Stimulated activated CD4-positive, alpha-beta T cell treated with anti-CD3 and anti-CD28 coated beads, Interleukin-2, amount 100 ng/mL, for 24 hours (primary cell): Measurements from ENCODE around the gene NEUROG1.

ENCODE experiments used
- DNase-seq, 2 donors: peaks; one replicate each; pipeline ENCODE4 v3.0.0-alpha.2; 2020

The NEUROG1 gene

GRCh38 chr5:135561266-135561665, 25.5 kb upstream of the NEUROG1 start:
- DNase-seq = no peak

- peak; percentile 68 to 86 for DNase-seq
Observed at GRCh38 chr5:135560858-135561257, 25.1 kb upstream of the NEUROG1 start.

DNA sequence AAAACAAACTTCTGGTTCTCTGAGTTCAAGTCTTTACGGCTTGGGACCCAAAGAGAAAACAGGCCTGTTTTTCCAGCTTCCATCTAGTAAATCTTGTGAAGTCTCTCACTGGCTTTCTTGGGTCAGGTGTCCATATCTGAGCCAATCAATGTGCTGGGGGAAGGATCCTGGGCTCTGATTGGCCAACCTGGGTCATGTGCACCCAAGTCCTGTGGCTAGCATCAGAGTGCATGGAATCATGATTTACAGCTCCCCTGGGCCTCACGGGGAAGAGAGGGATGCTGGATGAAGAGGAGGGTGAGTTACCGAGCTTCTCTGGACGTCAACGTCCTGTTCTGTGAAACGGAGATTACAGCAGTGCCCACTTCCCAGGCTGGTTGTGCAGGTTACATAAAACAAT, 23.6 kb upstream of the NEUROG1 start:
- no peak for DNase-seq

GRCh38 chr5:135557076-135557838, 21.5 kb upstream of the NEUROG1 start:
- DNase-seq = no peak

- DNase-seq = no peak
Observed at GRCh38 chr5:135556620-135557019, 20.9 kb upstream of the NEUROG1 start.

- no peak for DNase-seq
Observed at GRCh38 chr5:135555530-135555929, 19.8 kb upstream of the NEUROG1 start.

DNA sequence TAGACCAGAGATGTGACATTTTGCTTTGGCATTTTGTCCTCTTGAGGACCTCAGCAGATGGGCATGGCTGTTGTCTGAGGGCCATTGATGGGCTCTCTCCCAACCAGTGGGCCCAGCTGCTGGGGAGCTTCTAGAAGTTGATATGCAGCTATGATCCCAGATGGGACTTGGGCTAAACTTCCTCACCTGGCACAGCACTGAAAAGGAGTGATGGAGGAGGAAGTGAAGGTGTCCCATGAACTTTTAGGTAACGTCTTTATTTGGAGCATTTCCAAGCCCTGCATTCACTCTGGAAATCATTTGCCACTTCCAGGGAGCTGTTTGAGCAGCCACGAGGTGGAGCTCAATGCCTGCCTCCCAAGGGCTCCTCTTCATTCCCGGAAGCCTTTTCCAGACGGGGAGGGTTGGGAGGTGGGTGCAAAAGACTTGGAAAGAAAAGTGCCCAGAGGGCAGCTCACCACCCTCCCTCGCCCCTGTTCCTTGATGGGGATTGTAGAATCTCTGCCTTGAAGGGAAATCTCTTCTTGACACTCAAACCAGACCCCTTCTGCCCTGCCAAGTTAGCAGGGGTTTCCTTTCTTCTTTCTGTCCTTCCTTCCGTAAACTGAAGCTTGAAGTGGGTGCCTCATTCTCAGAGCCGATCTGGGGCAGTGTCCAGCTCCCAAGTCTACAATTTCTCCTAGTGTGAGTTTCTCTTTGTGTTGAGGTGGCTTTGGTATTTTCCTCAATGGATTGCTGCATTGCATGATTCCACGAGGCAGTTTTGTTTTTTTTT, 18.1 kb upstream of the NEUROG1 start:
- no peak for DNase-seq

DNA sequence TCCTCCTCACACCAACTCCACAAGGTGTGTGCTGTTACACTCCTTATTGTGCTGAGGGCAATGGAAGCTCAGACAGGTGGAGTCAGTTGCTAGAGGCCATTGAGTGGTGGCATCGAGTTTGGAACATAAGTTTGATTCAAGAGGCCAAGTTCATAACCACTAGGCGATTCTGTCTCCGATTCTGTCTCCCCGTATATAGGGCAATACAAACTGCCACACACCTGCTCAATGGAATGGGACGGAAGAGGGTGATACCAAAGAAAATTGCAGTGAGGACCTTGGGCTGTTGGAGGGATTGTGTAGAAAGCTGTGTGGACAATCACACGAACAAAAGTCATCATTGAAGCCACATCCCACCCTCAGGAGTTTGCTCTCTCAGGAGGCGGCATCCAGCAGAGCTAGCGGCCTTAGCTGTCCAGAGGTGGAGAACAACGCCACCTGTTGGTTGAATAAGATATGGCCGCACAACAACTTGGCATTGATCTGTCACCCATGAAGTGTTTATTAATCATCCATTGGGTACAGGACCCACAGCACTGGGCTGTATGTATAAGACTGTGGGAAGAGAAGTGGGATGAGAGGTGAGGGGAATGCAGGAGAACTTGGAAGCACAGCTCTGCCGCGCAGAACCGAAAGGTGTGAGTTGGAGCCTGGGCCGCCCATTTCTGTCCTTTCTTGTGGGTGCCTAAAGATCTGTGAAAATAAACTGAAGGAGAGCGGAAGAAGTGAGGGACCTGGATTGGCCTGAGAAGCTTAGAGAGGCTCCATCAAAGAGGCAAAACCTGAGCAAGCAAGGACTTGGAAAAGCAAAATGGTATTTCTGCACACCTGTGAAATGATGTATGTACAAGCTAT, 16.1 kb upstream of the NEUROG1 start:
- DNase-seq = peak; percentile 61 to 70

GRCh38 chr5:135549413-135549812, 13.6 kb upstream of the NEUROG1 start:
- DNase-seq = no peak

DNA sequence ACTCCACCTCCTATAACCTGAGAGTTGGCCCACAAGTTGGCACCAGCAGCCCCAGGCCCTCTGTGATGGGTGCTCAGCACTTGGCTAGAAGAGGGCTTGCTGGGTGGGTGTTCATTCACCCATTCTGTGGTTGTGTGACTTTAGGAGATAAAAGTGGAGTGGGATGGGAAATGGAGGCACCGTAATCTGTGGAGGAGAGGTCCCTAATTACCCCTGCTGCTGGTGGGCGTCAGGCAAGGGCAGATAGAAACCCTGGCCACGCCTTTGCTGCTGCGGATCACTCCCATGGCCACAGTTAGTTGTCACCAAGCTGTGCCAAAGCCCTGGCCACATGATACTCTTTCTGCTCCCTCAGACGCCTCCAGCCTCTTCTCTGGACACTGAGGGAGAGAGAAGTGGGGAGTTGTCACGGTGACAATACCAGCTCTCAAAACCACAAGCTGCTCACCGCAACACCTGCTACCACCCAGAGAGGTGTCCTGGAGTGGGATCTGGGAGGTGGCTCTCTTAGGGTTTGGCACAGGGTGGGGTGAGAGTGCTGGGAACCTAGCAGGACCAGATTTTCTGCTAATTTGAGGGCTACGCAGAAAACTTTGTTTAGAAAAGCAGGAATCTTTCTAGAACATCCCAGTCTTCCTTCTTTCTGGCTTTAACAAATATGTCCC, 12.0 kb upstream of the NEUROG1 start:
- no peak for DNase-seq

DNA sequence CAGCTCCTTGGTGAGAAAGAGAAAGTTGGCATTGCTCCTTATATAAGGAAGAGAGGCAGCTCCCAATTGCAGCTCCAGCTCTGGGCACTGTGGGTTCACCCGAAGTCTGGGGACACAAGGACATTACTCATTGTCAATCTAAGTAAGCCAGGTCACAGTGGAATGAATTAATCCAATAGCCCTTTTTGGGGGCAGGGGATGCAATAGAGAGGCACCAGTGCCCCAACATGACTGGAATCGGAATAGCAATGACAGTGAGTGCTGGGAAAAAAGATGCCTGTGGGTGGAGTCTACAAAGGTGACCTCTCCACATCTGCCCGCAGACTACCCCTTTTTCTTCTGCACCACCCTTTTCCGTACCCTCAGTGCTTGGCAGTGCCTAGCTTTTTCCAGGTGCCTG, 11.1 kb upstream of the NEUROG1 start:
- no peak for DNase-seq

DNA sequence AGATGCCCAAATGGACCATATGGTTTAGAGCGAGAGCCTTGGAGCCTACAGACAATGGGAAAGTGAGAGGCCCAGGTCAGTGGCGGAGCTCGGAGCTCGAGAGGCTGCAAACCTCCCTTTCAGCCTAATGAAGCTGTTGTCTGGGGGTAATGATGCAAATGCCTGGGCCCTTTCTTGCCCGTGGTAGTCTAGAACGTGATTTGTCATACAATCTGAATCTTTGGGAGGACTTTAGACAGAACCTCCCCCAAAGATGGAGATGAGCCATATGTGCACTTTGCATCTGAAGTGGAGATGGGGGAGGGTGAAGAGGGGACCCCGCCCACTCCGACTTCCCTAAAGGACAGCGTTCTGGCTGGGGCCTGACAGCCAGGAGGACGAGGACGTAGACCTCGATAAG, 10.3 kb upstream of the NEUROG1 start:
- no peak for DNase-seq

GRCh38 chr5:135545099-135545498, 9.3 kb upstream of the NEUROG1 start:
- DNase-seq = no peak

GRCh38 chr5:135543485-135544304, 7.9 kb upstream of the NEUROG1 start:
- no peak for DNase-seq

- DNase-seq = no peak
Observed at GRCh38 chr5:135543001-135543484, 7.3 kb upstream of the NEUROG1 start.

DNA sequence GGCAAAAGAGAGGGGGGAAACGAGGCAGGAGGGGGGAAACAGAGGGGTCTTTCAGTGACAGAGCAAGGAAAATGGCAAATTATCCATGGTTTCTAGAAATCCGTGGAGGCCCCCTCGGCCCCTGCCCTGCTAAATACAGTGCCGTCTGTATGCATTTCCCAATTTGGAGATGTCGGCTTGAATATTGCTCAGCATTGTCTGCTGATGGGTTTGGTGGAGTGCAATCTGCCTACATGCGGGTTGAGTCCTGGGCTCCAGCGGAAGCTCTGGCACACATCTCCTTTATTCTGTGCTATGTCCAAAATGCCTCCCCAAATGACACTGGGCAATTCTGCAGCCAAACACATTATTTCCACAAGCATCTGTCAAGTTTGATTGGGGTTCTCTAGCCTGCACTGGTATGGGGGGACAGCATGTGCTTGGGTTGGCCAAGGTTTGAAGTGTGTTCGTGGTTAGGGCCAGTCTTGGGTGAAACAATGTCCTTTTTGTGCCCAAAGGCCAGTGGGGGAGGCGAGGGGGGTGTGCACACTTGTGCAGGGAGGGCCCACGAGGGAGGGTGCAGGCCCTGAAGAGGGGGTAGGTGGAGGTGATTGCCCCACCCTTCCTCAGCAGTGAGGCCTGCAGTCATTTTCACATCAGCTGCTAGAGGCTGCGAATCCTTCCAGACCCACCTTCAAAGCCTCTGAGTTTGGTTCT, 6.2 kb upstream of the NEUROG1 start:
- no peak for DNase-seq

DNA sequence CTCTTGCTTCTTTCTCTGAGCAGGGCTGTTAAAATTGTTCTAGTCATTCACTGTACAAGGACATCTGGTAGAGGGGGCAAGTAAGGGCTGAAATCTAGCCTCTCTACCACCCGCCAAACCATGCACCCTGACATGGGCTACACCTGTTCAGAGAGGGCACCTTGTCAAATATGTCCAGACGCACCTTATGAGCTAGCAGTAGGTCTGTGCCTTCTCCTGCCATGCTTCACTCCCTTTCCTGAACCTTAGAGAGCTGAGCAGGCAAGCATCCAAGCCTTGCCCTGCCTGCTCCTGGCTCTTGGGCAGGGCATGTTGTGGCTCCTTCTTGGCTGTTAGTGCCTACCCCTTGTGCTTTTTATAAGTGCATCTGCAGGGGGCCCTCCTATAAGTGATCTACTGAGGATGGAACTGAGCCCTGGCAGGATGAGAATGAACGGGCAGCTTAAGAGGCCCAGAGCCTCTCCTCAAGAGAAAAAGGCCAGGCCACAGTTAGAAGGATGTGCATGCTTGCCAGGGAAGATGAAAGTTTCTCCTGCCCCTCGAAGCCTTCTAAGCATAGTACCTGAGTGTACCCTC, 3.8 kb upstream of the NEUROG1 start:
- DNase-seq = no peak

- DNase-seq = no peak
Observed at GRCh38 chr5:135538261-135538660, 2.5 kb upstream of the NEUROG1 start.

DNA sequence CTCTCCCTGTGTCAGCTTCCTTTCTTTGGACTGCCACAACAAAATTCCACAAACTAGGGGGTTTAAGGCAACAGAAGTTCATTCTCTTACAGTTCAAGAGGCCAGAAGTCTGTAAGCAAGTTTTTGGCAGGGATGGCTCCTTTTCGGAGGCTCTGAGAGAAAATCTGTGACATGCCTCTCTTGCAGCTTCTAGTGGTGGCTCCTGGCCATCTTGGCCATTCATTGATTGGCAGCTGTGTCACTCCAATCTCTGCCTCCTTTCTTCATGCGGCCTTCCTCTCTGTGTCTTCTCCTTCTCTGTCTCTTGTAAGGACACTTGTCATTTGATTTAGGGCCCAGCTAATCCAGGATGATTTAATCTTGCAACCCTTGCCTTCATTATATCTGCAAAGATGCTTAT, 2.0 kb upstream of the NEUROG1 start:
- DNase-seq = no peak

- DNase-seq = no peak
Observed at GRCh38 chr5:135537271-135537670, 1.5 kb upstream of the NEUROG1 start.

DNA sequence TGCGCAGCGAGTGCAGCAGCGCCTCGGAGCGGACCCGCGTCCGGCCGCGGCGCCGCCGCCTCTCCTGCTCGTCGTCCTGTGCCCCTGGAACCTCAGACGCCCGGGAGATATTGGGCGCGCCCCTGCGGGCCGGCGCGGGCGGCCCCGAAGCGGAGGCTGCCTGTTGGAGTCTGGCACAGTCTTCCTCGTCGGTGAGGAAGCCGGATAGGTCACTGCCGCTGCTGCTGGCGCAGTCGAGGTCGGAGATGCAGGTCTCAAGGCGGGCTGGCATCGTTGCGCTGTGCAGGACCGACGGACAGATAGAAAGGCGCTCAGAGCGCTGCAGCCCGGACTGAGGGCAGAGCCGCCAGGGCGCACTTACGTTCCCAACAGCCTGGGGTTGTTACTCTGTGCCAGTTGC, 344 bp downstream of the NEUROG1 start:
- DNase-seq = no peak
